HepG2 (cell line): ENCODE data around the gene RASGRP4. TPM values are rescaled to one million over a fixed set of nuclear protein-coding genes. Genes with fewer than 3 reads are reported as not detected.

Source experiments
- ATF6 ChIP-seq: sonication (generic); formaldehyde crosslinking; conservative IDR thresholded peaks from 2 replicates; pipeline ENCODE4 v1.4.0; 2020; ENCODE audit warnings: missing genetic modification reagents
- FLYWCH1 ChIP-seq: sonication (generic); formaldehyde crosslinking; IDR thresholded peaks from 2 replicates; pipeline ENCODE4 v1.8.1; 2023; ENCODE audit warnings: mild to moderate bottlenecking, missing genetic modification reagents
- HMG20A ChIP-seq: IDR thresholded peaks from 2 replicates; pipeline ENCODE4 v1.6.1; 2016; ENCODE audit warnings: borderline replicate concordance
- HMGA1 ChIP-seq: sonication (generic); formaldehyde crosslinking; conservative IDR thresholded peaks from 2 replicates; pipeline ENCODE4 v1.4.0; 2020; ENCODE audit warnings: missing genetic modification reagents
- HNRNPL ChIP-seq: fragments of 200-400 bp; formaldehyde crosslinking; IDR thresholded peaks from 2 replicates; pipeline ENCODE4 v1.6.1; 2017; ENCODE audit warnings: mild to moderate bottlenecking, low read depth, low read length
- IRF9 ChIP-seq: sonication (generic); formaldehyde crosslinking; IDR thresholded peaks from 2 replicates; pipeline ENCODE4 v1.8.0; 2022; ENCODE audit warnings: missing genetic modification reagents, mild to moderate bottlenecking, borderline replicate concordance
- ISL2 ChIP-seq: sonication (generic); formaldehyde crosslinking; IDR thresholded peaks from 2 replicates; pipeline ENCODE4 v1.5.0; 2020; ENCODE audit warnings: missing genetic modification reagents
- KLF13 ChIP-seq: sonication (generic); formaldehyde crosslinking; IDR thresholded peaks from 2 replicates; pipeline ENCODE4 v1.4.0; 2020; ENCODE audit warnings: mild to moderate bottlenecking, missing genetic modification reagents
- RBAK ChIP-seq: sonication (generic); formaldehyde crosslinking; IDR thresholded peaks from 2 replicates; pipeline ENCODE4 v1.5.1; 2020; ENCODE audit warnings: mild to moderate bottlenecking, missing genetic modification reagents
- RXRB ChIP-seq: IDR thresholded peaks from 2 replicates; pipeline ENCODE4 v1.6.1; 2016; ENCODE audit warnings: borderline replicate concordance, missing genetic modification reagents, missing compliant biosample characterization
- SYNCRIP ChIP-seq: fragments of 200-400 bp; formaldehyde crosslinking; IDR thresholded peaks from 2 replicates; pipeline ENCODE4 v1.6.1; 2018; ENCODE audit warnings: mild to moderate bottlenecking, low read depth, low read length; ENCODE audit not compliant: insufficient read depth
- U2AF2 ChIP-seq: fragments of 200-400 bp; formaldehyde crosslinking; IDR thresholded peaks from 2 replicates; pipeline ENCODE4 v1.6.1; 2017; ENCODE audit warnings: low read depth, mild to moderate bottlenecking, low read length
- ZBTB40 ChIP-seq, 2 experiments: fragments of 450-650 bp in 1 of 2; sonication (generic) in 1 of 2; formaldehyde crosslinking in 1 of 2; IDR thresholded peaks; 2 replicates each; pipeline versions ENCODE4 v1.6.1 to v1.8.0; 2016 to 2022; ENCODE audit warnings: antibody characterized with exemption in 1 of 2, mild to moderate bottlenecking in 1 of 2, missing genetic modification reagents in 1 of 2
- ZNF207 ChIP-seq: fragments of 450-650 bp; IDR thresholded peaks from 2 replicates; pipeline ENCODE4 v1.6.1; 2016; ENCODE audit warnings: antibody characterized with exemption, borderline replicate concordance
- ZNF24 ChIP-seq: fragments of 450-650 bp; IDR thresholded peaks from 2 replicates; pipeline ENCODE4 v1.6.1; 2017; ENCODE audit warnings: antibody characterized with exemption, mild to moderate bottlenecking
- ZNF274 ChIP-seq: sonication (generic); formaldehyde crosslinking; IDR thresholded peaks from 2 replicates; pipeline ENCODE4 v1.5.1; 2020; ENCODE audit warnings: mild to moderate bottlenecking, missing genetic modification reagents
- ZNF335 ChIP-seq: sonication (generic); formaldehyde crosslinking; IDR thresholded peaks from 2 replicates; pipeline ENCODE4 v1.4.0; 2020; ENCODE audit warnings: missing genetic modification reagents
- ZNF816 ChIP-seq: sonication (generic); formaldehyde crosslinking; IDR thresholded peaks from 2 replicates; pipeline ENCODE4 v1.8.0; 2022; ENCODE audit warnings: missing genetic modification reagents, mild to moderate bottlenecking, borderline replicate concordance
- polyA plus RNA-seq, 8 experiments: library from polyadenylated mRNA; depleted of rRNA in 3 of 8; stranded (reverse) in 7 of 8; unstranded in 1 of 8; fragments of >200 nt; fragmentation: Illumina TruSeq in 4 of 8; extraction: Trizol in 4 of 8; gene quantifications; 2 replicates each; pipeline versions ENCODE4 v1.2.1 to v1.2.3, GENCODE V29; 2011 to 2016; ENCODE audit warnings: low read depth in 4 of 8, missing spikeins in 1 of 8, mixed read lengths in 1 of 8; ENCODE audit not compliant: insufficient read depth in 1 of 8
- total RNA-seq, 5 experiments: library from RNA; depleted of rRNA; stranded (reverse); fragments of >200 nt; fragmentation: Illumina TruSeq; extraction: Trizol; gene quantifications; 2 replicates each; pipeline ENCODE4 v1.2.3, GENCODE V29; 2016; ENCODE audit warnings: low read depth in 1 of 5

RASGRP4 gene
- total and polyA plus RNA-seq, 2 of the 13 experiments (the other 11 are each of a cell fraction or from before 2014, with no cell fraction given), result not detected

- TF ChIP-seq IRF9 (CRISPR knock-in tag) (peak; percentile 68; the same call in 1 of the 2 replicates), HNRNPL (no peak), ATF6 (CRISPR knock-in tag) (no peak), RXRB (CRISPR knock-in tag) (peak; percentile 51), ZBTB40 (IDR thresholded peaks at IDR 0.05) (no peak), ZBTB40 (CRISPR knock-in tag; IDR thresholded peaks at IDR 0.05) (peak; percentile 81), ZNF24 (no peak), ZNF816 (0 out of 2 replicates have a peak, but pooled peaks have one; percentile 87), U2AF2 (no peak), HMG20A (CRISPR knock-in tag) (0 out of 2 replicates have a peak, but pooled peaks have one; percentile 18), SYNCRIP (no peak), RBAK (CRISPR knock-in tag) (no peak), KLF13 (CRISPR knock-in tag) (no peak), ISL2 (CRISPR knock-in tag) (no peak; the same call in none of the 2 replicates), ZNF274 (CRISPR knock-in tag) (no peak; the same call in 1 of the 2 replicates), FLYWCH1 (no peak), HMGA1 (CRISPR knock-in tag) (no peak), ZNF335 (CRISPR knock-in tag) (peak; percentile 64; the same call in 1 of the 2 replicates), ZNF207 (no peak)
These were observed 51.5 kb downstream of the RASGRP4 start, which contains the start of gene PSMD8 (continued) for GRCh38 chr19:38374332-38375097.
